Effector memory CD4-positive, alpha-beta T cell (primary cell): ENCODE results near the gene IMPDH1.

Experiments used
- DNase-seq, 3 donors: peaks; one replicate each; pipeline ENCODE4 v3.0.0-alpha.2; 2020
- H3K27ac ChIP-seq: 2 replicates; pipeline ENCODE4 v1.7.0; 2013; ENCODE audit warnings: mild to moderate bottlenecking, low read length, moderate library complexity; ENCODE audit not compliant: insufficient read depth, poor library complexity, severe bottlenecking
- H3K27me3 ChIP-seq: replicated peaks from 2 replicates; pipeline ENCODE4 v1.7.0; 2013; ENCODE audit warnings: mild to moderate bottlenecking, low read length; ENCODE audit not compliant: insufficient read depth, control insufficient read depth, poor library complexity, severe bottlenecking
- H3K36me3 ChIP-seq: 2 replicates; pipeline ENCODE4 v1.7.0; 2013; ENCODE audit warnings: mild to moderate bottlenecking, low read length, moderate library complexity; ENCODE audit not compliant: control insufficient read depth, insufficient read depth
- H3K4me1 ChIP-seq: 2 replicates; pipeline ENCODE4 v1.7.0; 2013; ENCODE audit warnings: low read length, mild to moderate bottlenecking; ENCODE audit not compliant: control insufficient read depth, insufficient read depth, poor library complexity, severe bottlenecking
- H3K4me3 ChIP-seq: 2 replicates; pipeline ENCODE4 v1.7.0; 2013; ENCODE audit warnings: low read length, low read depth, mild to moderate bottlenecking; ENCODE audit not compliant: insufficient read depth, poor library complexity, severe bottlenecking
- H3K9me3 ChIP-seq: 2 replicates; pipeline ENCODE4 v1.7.0; 2013; ENCODE audit warnings: mild to moderate bottlenecking, low read length, moderate library complexity; ENCODE audit not compliant: control insufficient read depth

The IMPDH1 gene

GRCh38 chr7:128420773-128421172 is 11.0 kb upstream of the IMPDH1 start:
- H3K36me3 ChIP-seq: no peaks in the 10 kb centered on the region
- H3K4me1 ChIP-seq: no peaks in the 10 kb centered on the region
- no peak overlapping the region for H3K4me3 ChIP-seq
- no peak for DNase-seq
- H3K27me3 ChIP-seq: no peaks in the 10 kb centered on the region
- H3K9me3 ChIP-seq: no peaks in the 10 kb centered on the region
- no peak overlapping the region for H3K27ac ChIP-seq

GRCh38 chr7:128419257-128419656 is 9.5 kb upstream of the IMPDH1 start:
- Histone ChIP-seq H3K36me3 (no peaks in the 10 kb centered on the region), H3K27ac (no peak overlapping the region), H3K27me3 (no peaks in the 10 kb centered on the region), H3K4me1 (no peaks in the 10 kb centered on the region), H3K9me3 (no peaks in the 10 kb centered on the region), H3K4me3 (no peak overlapping the region)
- DNase-seq: no peak

- Histone ChIP-seq H3K9me3 (no peaks in the 10 kb centered on the region), H3K36me3 (no peaks in the 10 kb centered on the region), H3K4me3 (no peak overlapping the region), H3K4me1 (no peaks in the 10 kb centered on the region), H3K27ac (no peak overlapping the region), H3K27me3 (no peaks in the 10 kb centered on the region)
- DNase-seq: no peak
Measured at GRCh38 chr7:128417071-128417470, 7.3 kb upstream of the IMPDH1 start.

- no peaks in the 10 kb centered on the region for H3K27me3 ChIP-seq
- no peak for DNase-seq
- H3K4me1 ChIP-seq: peaks cover 3% of the 10 kb centered on the region
- H3K4me3 ChIP-seq: no peak overlapping the region
- H3K27ac ChIP-seq: no peak overlapping the region
- H3K36me3 ChIP-seq: no peaks in the 10 kb centered on the region
- H3K9me3 ChIP-seq: no peaks in the 10 kb centered on the region
Measured at GRCh38 chr7:128415217-128415785, 5.5 kb upstream of the IMPDH1 start.

- Histone ChIP-seq H3K4me3 (peak overlapping the region; percentile 67), H3K27ac (peak overlapping the region; percentile 72), H3K27me3 (no peaks in the 10 kb centered on the region), H3K36me3 (no peaks in the 10 kb centered on the region), H3K9me3 (no peaks in the 10 kb centered on the region), H3K4me1 (peaks cover 31% of the 10 kb centered on the region)
- DNase-seq: no peak
Measured at GRCh38 chr7:128410451-128410753, 620 bp upstream of the IMPDH1 start.

- Histone ChIP-seq H3K4me1 (peaks cover 42% of the 10 kb centered on the region), H3K27ac (peak overlapping the region; percentile 72), H3K4me3 (peak overlapping the region; percentile 67), H3K27me3 (no peaks in the 10 kb centered on the region), H3K36me3 (no peaks in the 10 kb centered on the region), H3K9me3 (no peaks in the 10 kb centered on the region)
- no peak for DNase-seq
Measured at GRCh38 chr7:128408709-128409595, 830 bp downstream of the IMPDH1 start.

GRCh38 chr7:128407751-128408708 is 1.8 kb downstream of the IMPDH1 start:
- peaks cover 42% of the 10 kb centered on the region for H3K4me1 ChIP-seq
- no peaks in the 10 kb centered on the region for H3K36me3 ChIP-seq
- DNase-seq: no peak
- H3K27ac ChIP-seq: no peak overlapping the region
- H3K27me3 ChIP-seq: no peaks in the 10 kb centered on the region
- H3K4me3 ChIP-seq: no peak overlapping the region
- no peaks in the 10 kb centered on the region for H3K9me3 ChIP-seq

- DNase-seq: no peak
- H3K36me3 ChIP-seq: peaks cover 3% of the 10 kb centered on the region
- H3K4me3 ChIP-seq: no peak overlapping the region
- no peaks in the 10 kb centered on the region for H3K27me3 ChIP-seq
- H3K9me3 ChIP-seq: no peaks in the 10 kb centered on the region
- H3K27ac ChIP-seq: no peak overlapping the region
- H3K4me1 ChIP-seq: peaks cover 42% of the 10 kb centered on the region
Measured at GRCh38 chr7:128407233-128407589, 2.6 kb downstream of the IMPDH1 start.

- H3K9me3 ChIP-seq: no peaks in the 10 kb centered on the region
- H3K36me3 ChIP-seq: peaks cover 5% of the 10 kb centered on the region
- H3K27ac ChIP-seq: peak overlapping the region; percentile 42
- H3K27me3 ChIP-seq: no peaks in the 10 kb centered on the region
- no peak overlapping the region for H3K4me3 ChIP-seq
- peaks cover 42% of the 10 kb centered on the region for H3K4me1 ChIP-seq
- no peak for DNase-seq
Measured at GRCh38 chr7:128406314-128407232, 3.2 kb downstream of the IMPDH1 start.
